ENCODE measurements around the gene GREB1L. TPM values are rescaled to one million over a fixed set of nuclear protein-coding genes. Genes with fewer than 3 reads are reported as not detected.

Gene GREB1L
- total RNA-seq, 2 donors from 2014 or later, result 0.20 to 0.58 TPM

DNA sequence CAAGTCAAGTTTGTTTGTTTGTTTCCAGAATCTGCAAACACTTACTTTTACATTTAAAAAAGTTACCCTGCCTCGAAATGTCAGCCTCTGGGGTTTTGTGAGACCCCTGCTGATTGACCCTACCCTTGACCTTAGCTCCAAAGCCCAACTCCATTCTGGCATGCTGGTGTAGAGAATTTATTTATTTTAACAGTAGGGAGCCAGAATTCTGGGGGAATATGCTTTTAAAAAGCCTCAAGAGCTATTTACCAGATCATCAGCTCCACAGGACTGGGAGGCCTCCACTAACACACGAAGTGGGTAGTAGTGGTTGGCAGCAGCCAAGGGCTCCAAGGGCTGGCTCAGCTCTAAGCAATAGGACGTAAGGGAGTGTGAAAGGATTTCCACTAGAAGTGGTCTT, 23.2 kb upstream of the GREB1L start:
- intact Hi-C loops (cut with DNase I), result no loop called here
- Histone ChIP-seq H3K36me3 (no peaks in the 10 kb centered on the region), H3K27ac (no peak overlapping the region), H3K4me3 (no peak overlapping the region), H3K27me3 (no peaks in the 10 kb centered on the region), H3K4me1 (no peaks in the 10 kb centered on the region), H3K9ac (ENCODE audit: low read depth in 2 of 2, low read length in 2 of 2) (no peak overlapping the region), H3K9me3 (no peaks in the 10 kb centered on the region)
- TF ChIP-seq, protein P1, sequence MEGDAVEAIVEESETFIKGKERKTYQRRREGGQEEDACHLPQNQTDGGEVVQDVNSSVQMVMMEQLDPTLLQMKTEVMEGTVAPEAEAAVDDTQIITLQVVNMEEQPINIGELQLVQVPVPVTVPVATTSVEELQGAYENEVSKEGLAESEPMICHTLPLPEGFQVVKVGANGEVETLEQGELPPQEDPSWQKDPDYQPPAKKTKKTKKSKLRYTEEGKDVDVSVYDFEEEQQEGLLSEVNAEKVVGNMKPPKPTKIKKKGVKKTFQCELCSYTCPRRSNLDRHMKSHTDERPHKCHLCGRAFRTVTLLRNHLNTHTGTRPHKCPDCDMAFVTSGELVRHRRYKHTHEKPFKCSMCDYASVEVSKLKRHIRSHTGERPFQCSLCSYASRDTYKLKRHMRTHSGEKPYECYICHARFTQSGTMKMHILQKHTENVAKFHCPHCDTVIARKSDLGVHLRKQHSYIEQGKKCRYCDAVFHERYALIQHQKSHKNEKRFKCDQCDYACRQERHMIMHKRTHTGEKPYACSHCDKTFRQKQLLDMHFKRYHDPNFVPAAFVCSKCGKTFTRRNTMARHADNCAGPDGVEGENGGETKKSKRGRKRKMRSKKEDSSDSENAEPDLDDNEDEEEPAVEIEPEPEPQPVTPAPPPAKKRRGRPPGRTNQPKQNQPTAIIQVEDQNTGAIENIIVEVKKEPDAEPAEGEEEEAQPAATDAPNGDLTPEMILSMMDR (IDR thresholded peaks at IDR 0.05), result no peak
- no peak for DNase-seq

DNA sequence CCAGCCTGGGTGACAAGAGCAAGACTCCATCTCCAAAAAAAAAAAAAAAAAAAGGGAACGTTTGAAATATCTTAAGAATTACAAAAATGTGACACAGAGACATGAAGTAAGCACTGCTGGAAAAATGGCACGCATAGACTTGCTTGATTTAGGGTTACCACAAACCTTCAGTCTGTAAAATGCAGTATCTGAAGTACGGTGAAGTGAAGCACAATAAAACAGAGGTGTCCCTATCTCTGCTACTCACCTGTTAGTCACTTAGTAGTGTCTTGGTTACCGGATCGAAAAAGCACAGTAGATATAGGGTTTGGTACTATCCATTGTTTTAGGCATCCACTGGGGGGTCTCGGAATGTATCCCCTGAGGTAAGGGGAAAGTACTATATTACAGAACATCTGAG, 11.6 kb upstream of the GREB1L start:
- DNase-seq, result no peak
- Histone ChIP-seq H3K4me3 (no peak overlapping the region), H3K4me1 (no peaks in the 10 kb centered on the region), H3K27me3 (no peaks in the 10 kb centered on the region), H3K27ac (no peak overlapping the region), H3K9ac (ENCODE audit: low read depth in 2 of 2, low read length in 2 of 2) (no peak overlapping the region), H3K36me3 (no peaks in the 10 kb centered on the region), H3K9me3 (no peaks in the 10 kb centered on the region)
- intact Hi-C loops (cut with DNase I), result no loop called here
- TF ChIP-seq, protein P1 (IDR thresholded peaks at IDR 0.05), result no peak

DNA sequence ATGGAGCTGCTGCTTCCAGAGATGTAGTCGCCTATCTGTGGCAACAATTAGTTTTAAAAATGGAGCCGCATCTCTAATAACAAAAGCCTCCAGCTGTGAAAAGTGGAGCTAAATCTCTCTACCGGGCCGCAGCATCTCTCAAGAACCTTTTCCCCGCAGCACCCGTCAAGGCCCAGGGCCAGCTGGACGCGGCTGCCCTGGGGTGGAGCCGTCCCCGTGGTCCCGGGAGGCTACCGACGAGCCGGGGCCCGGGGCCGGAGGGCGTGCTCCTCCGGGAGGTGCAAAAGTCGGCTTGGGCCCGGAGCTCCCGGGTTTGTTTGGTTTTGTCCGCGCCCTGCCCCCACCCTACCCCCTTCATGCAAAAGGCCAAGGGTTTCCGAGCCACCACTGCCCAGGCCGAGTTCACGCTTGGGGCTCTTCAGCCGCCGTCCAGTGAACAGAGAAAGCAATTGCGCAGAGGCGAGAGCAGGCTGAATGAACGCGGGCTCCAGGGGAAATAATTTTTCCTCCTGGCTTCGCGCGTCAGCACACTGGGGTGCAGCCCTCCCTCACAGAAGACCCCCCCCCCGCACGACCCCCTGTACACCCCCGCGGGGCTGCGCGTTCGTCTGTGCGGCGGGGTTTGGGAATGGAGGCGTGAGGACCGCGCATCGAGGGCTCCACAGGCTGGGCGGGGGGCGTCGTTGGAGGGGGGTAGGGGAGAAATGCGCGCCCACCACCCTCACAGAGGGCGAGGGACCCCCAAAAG, 557 bp upstream of the GREB1L start:
- intact Hi-C loops (cut with DNase I), result no loop called here
- Histone ChIP-seq H3K27me3 (peaks cover 20% of the 10 kb centered on the region), H3K4me1 (no peaks in the 10 kb centered on the region), H3K27ac (no peak overlapping the region), H3K4me3 (peak overlapping the region; percentile 57), H3K36me3 (no peaks in the 10 kb centered on the region), H3K9ac (ENCODE audit: low read depth in 2 of 2, low read length in 2 of 2) (no peak overlapping the region), H3K9me3 (no peaks in the 10 kb centered on the region)
- TF ChIP-seq, protein P1 (IDR thresholded peaks at IDR 0.05), result no peak
- DNase-seq, result peak; percentile 18

DNA sequence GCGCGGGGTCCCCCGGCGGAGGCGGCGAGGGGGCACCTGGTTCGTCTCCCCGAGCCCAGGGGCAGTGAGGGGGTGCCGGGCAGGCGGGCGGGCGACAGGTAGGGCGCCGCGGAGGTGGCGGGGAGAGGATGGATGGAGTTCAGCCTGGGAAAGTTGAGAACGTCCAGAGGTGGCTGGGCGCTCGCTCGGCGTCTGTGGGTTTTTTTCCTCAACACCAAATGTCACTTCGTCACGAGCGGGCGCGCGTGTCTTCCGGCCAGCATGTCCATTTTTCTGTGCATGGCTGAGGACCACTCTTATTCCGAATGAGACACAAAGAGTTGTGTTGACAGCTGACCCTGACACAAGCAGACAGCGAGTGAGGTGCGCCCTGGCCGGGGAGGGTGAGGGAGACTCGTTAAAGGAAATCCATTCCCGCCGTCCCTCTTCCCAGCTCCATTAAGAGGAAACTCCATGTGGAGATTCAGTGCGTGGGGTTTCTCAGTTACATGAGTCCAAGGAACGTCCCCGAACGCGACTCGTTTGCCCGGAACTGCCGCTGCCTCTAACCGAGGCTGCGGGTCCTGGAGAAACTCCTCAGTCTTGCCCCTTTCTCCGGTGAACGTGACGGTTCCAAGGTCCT, 859 bp downstream of the GREB1L start:
- H3K27ac ChIP-seq, result no peak overlapping the region
- peaks cover 20% of the 10 kb centered on the region for H3K27me3 ChIP-seq
- no peak overlapping the region for H3K9ac ChIP-seq (ENCODE audit: low read depth in 2 of 2, low read length in 2 of 2)
- DNase-seq, result no peak
- intact Hi-C loops (cut with DNase I), result no loop called here
- no peaks in the 10 kb centered on the region for H3K36me3 ChIP-seq
- no peaks in the 10 kb centered on the region for H3K9me3 ChIP-seq
- peak overlapping the region; percentile 57 for H3K4me3 ChIP-seq
- no peaks in the 10 kb centered on the region for H3K4me1 ChIP-seq
- TF ChIP-seq, protein P1 (IDR thresholded peaks at IDR 0.05), result no peak

DNA sequence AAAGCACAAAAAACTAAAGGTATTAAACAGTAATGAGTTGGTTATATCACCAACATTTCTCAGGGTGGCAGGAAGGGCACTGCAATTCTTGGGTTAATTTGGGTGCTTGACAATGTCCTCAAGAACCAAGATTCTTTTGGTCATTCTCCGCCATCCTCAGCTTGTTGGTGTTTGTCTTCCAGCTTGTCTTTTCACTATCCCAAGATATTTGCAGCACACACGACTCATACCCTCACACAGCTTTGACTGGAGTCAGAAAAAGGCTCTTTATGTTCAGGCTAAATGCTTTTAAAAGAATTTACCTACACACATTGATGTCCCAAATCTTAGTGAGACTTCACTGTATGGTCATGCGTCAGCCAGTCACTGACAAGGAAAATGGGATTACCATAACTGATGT, 12.5 kb downstream of the GREB1L start:
- DNase-seq, result no peak
- intact Hi-C loops (cut with DNase I), result loop anchor here (10.0 kb wide), 1 partner anchor 50 kb away; no protein-coding TSS in a partner anchor
- H3K9ac ChIP-seq (ENCODE audit: low read depth in 2 of 2, low read length in 2 of 2), result no peak overlapping the region
- H3K36me3 ChIP-seq, result no peaks in the 10 kb centered on the region
- no peaks in the 10 kb centered on the region for H3K4me1 ChIP-seq
- TF ChIP-seq, protein P1 (IDR thresholded peaks at IDR 0.05), result no peak
- H3K27me3 ChIP-seq, result no peaks in the 10 kb centered on the region
- no peaks in the 10 kb centered on the region for H3K9me3 ChIP-seq
- H3K4me3 ChIP-seq, result no peak overlapping the region
- H3K27ac ChIP-seq, result no peak overlapping the region

Data from colonic mucosa (tissue), 4 donors.